H1 (cell line): ENCODE data around the gene INPP4B. TPM values are rescaled to one million over a fixed set of nuclear protein-coding genes. Genes with fewer than 3 reads are reported as not detected.

Experiments
- CTCF ChIA-PET: fragments of 300-600 bp; sonication (Branson Sonifier 250); formaldehyde crosslinking; loops from one replicate; lab custom pipeline; 2021; ENCODE audit not compliant: partially characterized antibody; lab: Charles Lee
- POLR2A ChIA-PET: fragments of 300-600 bp; sonication (Branson Sonifier 250); formaldehyde crosslinking; loops from one replicate; lab custom pipeline; 2021; ENCODE audit warnings: inconsistent platforms; ENCODE audit not compliant: partially characterized antibody; lab: Charles Lee
- DNase-seq, 2 experiments: peaks; one replicate each; pipeline versions ENCODE4 v3.0.0 to v3.0.0-alpha.2; 2010 to 2022; ENCODE audit warnings: low spot score in 2 of 2, low read depth in 1 of 2, mixed read lengths in 1 of 2
- FAIRE-seq: peaks from 2 replicates; lab custom pipeline; 2011; peaks lifted over from hg19 to GRCh38; lab: Jason Lieb, UNC
- H2AFZ ChIP-seq: 2 replicates; pipeline ENCODE4 v1.8.1; 2012; ENCODE audit warnings: low read length, inconsistent platforms
- H2AK5ac ChIP-seq: 2 replicates; pipeline ENCODE4 v1.6.1; 2013; ENCODE audit warnings: low read depth, low read length
- H2BK120ac ChIP-seq: replicated peaks from 2 replicates; pipeline ENCODE3; 2013; ENCODE audit warnings: low read depth, low read length, inconsistent platforms
- H2BK12ac ChIP-seq: 2 replicates; pipeline ENCODE4 v1.6.1; 2013; ENCODE audit warnings: low read depth, low read length
- H2BK15ac ChIP-seq: 2 replicates; pipeline ENCODE4 v1.6.1; 2013; ENCODE audit warnings: low read length
- H2BK20ac ChIP-seq: 2 replicates; pipeline ENCODE4 v1.6.1; 2013; ENCODE audit warnings: low read length
- H2BK5ac ChIP-seq: 2 replicates; pipeline ENCODE4 v1.6.1; 2013; ENCODE audit warnings: low read depth, low read length
- H3K14ac ChIP-seq: 2 replicates; pipeline ENCODE4 v1.6.1; 2013; ENCODE audit warnings: inconsistent platforms; ENCODE audit not compliant: insufficient read length
- H3K18ac ChIP-seq: 2 replicates; pipeline ENCODE4 v1.6.1; 2013; ENCODE audit warnings: low read length; ENCODE audit errors: extremely low read depth
- H3K23ac ChIP-seq: 2 replicates; pipeline ENCODE4 v1.6.1; 2013; ENCODE audit warnings: inconsistent platforms; ENCODE audit not compliant: insufficient read length
- H3K23me2 ChIP-seq: 2 replicates; pipeline ENCODE4 v1.6.1; 2013; ENCODE audit warnings: low read depth, low read length
- H3K27ac ChIP-seq: 2 replicates; pipeline ENCODE4 v1.6.1; 2011; ENCODE audit warnings: low read depth, low read length, inconsistent platforms
- H3K27me3 ChIP-seq, 4 experiments: replicated peaks in 1 of 4; 1 replicate in 1 of 4; 2 replicates in 3 of 4; pipeline versions ENCODE4 v1.6.1 to v1.8.1; 2011 to 2013; ENCODE audit warnings: low read length in 3 of 4, mild to moderate bottlenecking in 3 of 4, inconsistent platforms in 2 of 4, mixed read lengths in 2 of 4, moderate library complexity in 1 of 4; ENCODE audit not compliant: control insufficient read depth in 3 of 4, insufficient read depth in 3 of 4; ENCODE audit errors: extremely low read depth in 1 of 4
- H3K36me3 ChIP-seq, 4 experiments: 2 replicates each; pipeline versions ENCODE4 v1.6.1 to v1.8.1; 2011 to 2013; ENCODE audit warnings: mild to moderate bottlenecking in 4 of 4, low read length in 3 of 4, moderate library complexity in 2 of 4, control low read depth in 1 of 4, inconsistent platforms in 1 of 4; ENCODE audit not compliant: insufficient read depth in 4 of 4, control insufficient read depth in 2 of 4
- H3K4ac ChIP-seq: replicated peaks from 2 replicates; pipeline ENCODE3; 2013; ENCODE audit warnings: low read length, low read depth, mixed read lengths, inconsistent platforms; ENCODE audit not compliant: insufficient read length
- H3K4me1 ChIP-seq, 4 experiments: replicated peaks in 1 of 4; 1 replicate in 1 of 4; 2 replicates in 3 of 4; pipeline versions ENCODE4 v1.6.1 to v1.8.1; 2011 to 2013; ENCODE audit warnings: low read length in 3 of 4, inconsistent platforms in 2 of 4, mixed read lengths in 1 of 4; ENCODE audit not compliant: insufficient read depth in 4 of 4, control insufficient read depth in 3 of 4
- H3K4me2 ChIP-seq, 2 experiments: 2 replicates each; pipeline versions ENCODE4 v1.6.1 to v1.8.1; 2011 to 2013; ENCODE audit warnings: low read depth in 2 of 2, low read length in 2 of 2, control low read depth in 1 of 2, inconsistent platforms in 1 of 2, mild to moderate bottlenecking in 1 of 2; ENCODE audit not compliant: insufficient read depth in 1 of 2
- H3K4me3 ChIP-seq, 4 experiments: fragments of 200-600, 300-600 bp in 1 of 4; sonication (generic), shearing (Covaris generic), sonication (Bioruptor Twin) in 1 of 4; 2 replicates each; pipeline versions ENCODE4 v1.5.1 to v1.8.1; 2011 to 2016; ENCODE audit warnings: low read length in 4 of 4, low read depth in 3 of 4, control low read depth in 2 of 4, inconsistent platforms in 2 of 4, mild to moderate bottlenecking in 2 of 4, mixed read lengths in 1 of 4, moderate library complexity in 1 of 4; ENCODE audit not compliant: insufficient read depth in 2 of 4; ENCODE audit errors: extremely low read depth in 1 of 4
- H3K56ac ChIP-seq: replicated peaks from 2 replicates; pipeline ENCODE3; 2013; ENCODE audit warnings: low read depth, mild to moderate bottlenecking, mixed read lengths, low read length, inconsistent platforms; ENCODE audit not compliant: insufficient read length
- H3K79me1 ChIP-seq: 2 replicates; pipeline ENCODE4 v1.6.1; 2013; ENCODE audit warnings: low read depth, low read length, control low read depth
- H3K79me2 ChIP-seq, 2 experiments: 2 replicates each; pipeline versions ENCODE4 v1.6.1 to v1.8.1; 2012 to 2013; ENCODE audit warnings: low read length in 2 of 2, mild to moderate bottlenecking in 2 of 2, inconsistent platforms in 1 of 2; ENCODE audit not compliant: insufficient read depth in 2 of 2, control insufficient read depth in 1 of 2
- H3K9ac ChIP-seq, 4 experiments: replicated peaks in 1 of 4; 1 replicate in 1 of 4; 2 replicates in 3 of 4; pipeline versions ENCODE4 v1.6.1 to v1.8.1; 2011 to 2013; ENCODE audit warnings: low read depth in 3 of 4, low read length in 3 of 4, control low read depth in 2 of 4, mild to moderate bottlenecking in 2 of 4, moderate library complexity in 2 of 4, inconsistent platforms in 1 of 4; ENCODE audit errors: extremely low read depth in 1 of 4
- H3K9me3 ChIP-seq, 2 experiments: 2 replicates each; pipeline versions ENCODE4 v1.6.1 to v1.8.1; 2012 to 2013; ENCODE audit warnings: mild to moderate bottlenecking in 2 of 2, moderate library complexity in 2 of 2, control low read depth in 1 of 2, inconsistent platforms in 1 of 2, low read depth in 1 of 2, low read length in 1 of 2, mixed read lengths in 1 of 2; ENCODE audit not compliant: insufficient read depth in 2 of 2
- H4K20me1 ChIP-seq, 2 experiments: replicated peaks in 1 of 2; 2 replicates each; pipeline versions ENCODE3 to v1.8.1; 2011 to 2013; ENCODE audit warnings: inconsistent platforms in 2 of 2, low read length in 2 of 2, mild to moderate bottlenecking in 1 of 2; ENCODE audit not compliant: insufficient read depth in 2 of 2, control insufficient read depth in 1 of 2
- H4K5ac ChIP-seq: 2 replicates; pipeline ENCODE4 v1.6.1; 2013; ENCODE audit warnings: low read length, low read depth, mixed read lengths, inconsistent platforms; ENCODE audit not compliant: insufficient read length
- H4K8ac ChIP-seq: 2 replicates; pipeline ENCODE4 v1.8.0; 2013; ENCODE audit warnings: mild to moderate bottlenecking, moderate library complexity, low read length, inconsistent platforms; ENCODE audit not compliant: insufficient read depth; ENCODE audit errors: extremely low read depth
- H4K91ac ChIP-seq: replicated peaks from 2 replicates; pipeline ENCODE3; 2013; ENCODE audit warnings: low read length, mixed read lengths, inconsistent platforms; ENCODE audit not compliant: insufficient read length
- ATF3 ChIP-seq: IDR thresholded peaks from 2 replicates; pipeline ENCODE4 v1.6.1; 2011; ENCODE audit warnings: low read depth, mild to moderate bottlenecking, low read length; ENCODE audit not compliant: insufficient read depth
- EGR1 ChIP-seq: IDR thresholded peaks from 2 replicates; pipeline ENCODE4 v1.6.1; 2011; ENCODE audit warnings: low read depth, low read length, borderline replicate concordance
- GABPA ChIP-seq: IDR thresholded peaks from 2 replicates; pipeline ENCODE4 v1.6.1; 2011; ENCODE audit warnings: mild to moderate bottlenecking, low read length, moderate library complexity, borderline replicate concordance; ENCODE audit not compliant: insufficient read depth
- HDAC6 ChIP-seq: IDR thresholded peaks from one replicate; pipeline ENCODE4 v1.7.1; 2012; ENCODE audit warnings: low read depth, mild to moderate bottlenecking, inconsistent platforms, low read length, moderate library complexity
- JUND ChIP-seq: IDR thresholded peaks from 2 replicates; pipeline ENCODE4 v1.6.1; 2011; ENCODE audit warnings: mild to moderate bottlenecking, improper control_type of control experiment, low read length
- MAX ChIP-seq: IDR thresholded peaks from 2 replicates; pipeline ENCODE4 v1.6.1; 2012; ENCODE audit warnings: inconsistent platforms
- PHF8 ChIP-seq: fragments of 200-600 bp; sonication (generic); conservative IDR thresholded peaks from 2 replicates; pipeline ENCODE4 v1.7.1; 2012; ENCODE audit warnings: low read depth, mild to moderate bottlenecking, inconsistent platforms, low read length, moderate library complexity
- POLR2AphosphoS5 ChIP-seq: IDR thresholded peaks from 2 replicates; pipeline ENCODE4 v1.6.1; 2011; ENCODE audit warnings: low read depth, low read length
- POU5F1 ChIP-seq: IDR thresholded peaks from 2 replicates; pipeline ENCODE4 v1.6.1; 2011; ENCODE audit warnings: low read depth, mild to moderate bottlenecking, low read length, moderate library complexity
- RBBP5 ChIP-seq: IDR thresholded peaks from 2 replicates; pipeline ENCODE4 v1.7.1; 2012; ENCODE audit warnings: low read depth, mild to moderate bottlenecking, inconsistent platforms, low read length, moderate library complexity, borderline replicate concordance
- SIX5 ChIP-seq: IDR thresholded peaks from 2 replicates; pipeline ENCODE4 v1.6.1; 2011; ENCODE audit warnings: mild to moderate bottlenecking, low read depth, low read length
- WGBS, 2 experiments: shearing (Covaris generic) in 1 of 2; methylation state at CpG; one replicate each; pipeline versions ENCODE4 v1.1.6 to v1.1.7; 2013 to 2015; ENCODE audit warnings: low lambda C conversion rate in 2 of 2, mixed read lengths in 2 of 2, inconsistent platforms in 1 of 2, low coverage in 1 of 2, missing lambda C conversion rate in 1 of 2; ENCODE audit not compliant: insufficient replicate concordance in 2 of 2, insufficient coverage in 1 of 2, insufficient read length in 1 of 2; ENCODE audit errors: extremely low coverage in 1 of 2, missing lambda C conversion rate in 1 of 2; 5-methylcytosine and 5-hydroxymethylcytosine counted together
- polyA plus RNA-seq, 7 experiments: library from polyadenylated mRNA; depleted of rRNA in 3 of 7; stranded (reverse) in 5 of 7; unstranded in 2 of 7; fragments of >200 nt in 5 of 7; fragments of 200-250 nt in 2 of 7; gene quantifications; 1 replicate in 5 of 7; 2 replicates in 1 of 7; 4 replicates in 1 of 7; pipeline versions ENCODE4 v1.2.1 to v1.2.3, GENCODE V29; 2011 to 2013; ENCODE audit warnings: missing spikeins in 2 of 7, mixed read lengths in 2 of 7
- total RNA-seq: library from RNA; stranded (reverse); fragmentation: NEBNext Ultra II Directional; extraction: Animal tissue kit (Norgen Biotek cat#: 25700); gene quantifications from 2 replicates; pipeline ENCODE4 v1.2.1, GENCODE V29; 2021

The INPP4B gene
- total and polyA plus RNA-seq, 2 of the 8 experiments (the other 6 are each of a cell fraction or from before 2014, with no cell fraction given), result 0.11 to 0.54 TPM

GRCh38 chr4:142556048-142556447 lies 290.1 kb downstream of the INPP4B start:
- H2AFZ ChIP-seq, result no peak overlapping the region
- POLR2A ChIA-PET, result no interaction called here
- no peak for DNase-seq

More at GRCh38 chr4:142556048-142556447, 290.1 kb downstream of the INPP4B start:
- H3K27ac ChIP-seq, result no peak overlapping the region
- no peak overlapping the region for H3K14ac ChIP-seq
- H3K4me1 ChIP-seq, result no peaks in the 10 kb centered on the region
- no peak overlapping the region for H3K9ac ChIP-seq
- no peak overlapping the region for H3K4me2 ChIP-seq
- no peaks in the 10 kb centered on the region for H3K9me3 ChIP-seq
- no peak overlapping the region for H2BK5ac ChIP-seq
- H3K79me2 ChIP-seq, result no peaks in the 10 kb centered on the region
- H4K8ac ChIP-seq, result no peak overlapping the region
- no peaks in the 10 kb centered on the region for H3K27me3 ChIP-seq
- TF ChIP-seq SIX5 (no peak), HDAC6 (no peak), EGR1 (no peak), POLR2AphosphoS5 (no peak), POU5F1 (no peak), GABPA (no peak), JUND (no peak), MAX (no peak), ATF3 (no peak), RBBP5 (no peak), PHF8 (no peak)
- no peaks in the 10 kb centered on the region for H3K79me1 ChIP-seq
- H2AK5ac ChIP-seq, result no peak overlapping the region
- CTCF ChIA-PET, result interaction anchor here (0.9 to 1.9 kb wide), 2 partner anchors 12 to 204 kb away, joined by 3 to 10 read pairs; no protein-coding TSS in a partner anchor
- WGBS, 2 experiments, result 93% methylated on average over 1 of the region's 1 CpG; no CpG with 5 or more reads in 1 of the 2 experiments
- no peak overlapping the region for H2BK120ac ChIP-seq
- no peaks in the 10 kb centered on the region for H3K36me3 ChIP-seq
- no peak overlapping the region for H3K4me3 ChIP-seq
- no peaks in the 10 kb centered on the region for H3K23me2 ChIP-seq
- no peak overlapping the region for H3K18ac ChIP-seq
- no peak overlapping the region for H4K91ac ChIP-seq
- H3K4ac ChIP-seq, result no peak overlapping the region
- H4K5ac ChIP-seq, result no peak overlapping the region
- H2BK20ac ChIP-seq, result no peak overlapping the region
- H2BK15ac ChIP-seq, result no peak overlapping the region
- FAIRE-seq, result no peak
- H3K23ac ChIP-seq, result no peak overlapping the region
- H4K20me1 ChIP-seq, result no peaks in the 10 kb centered on the region
- no peak overlapping the region for H2BK12ac ChIP-seq
- no peak overlapping the region for H3K56ac ChIP-seq
